GM12892 (cell line): ENCODE measurements around the gene CDK2.

Source experiments
- POLR2A ChIP-seq: IDR thresholded peaks from 2 replicates; pipeline ENCODE4 v1.6.1; 2011; ENCODE audit warnings: low read depth, low read length, control low read depth
- POLR2AphosphoS5 ChIP-seq: IDR thresholded peaks from 2 replicates; pipeline ENCODE4 v1.6.1; 2011; ENCODE audit warnings: low read depth, low read length, control low read depth
- TAF1 ChIP-seq: IDR thresholded peaks from 2 replicates; pipeline ENCODE4 v1.6.1; 2011; ENCODE audit warnings: low read depth, mild to moderate bottlenecking, control low read depth, low read length, borderline replicate concordance

DNA sequence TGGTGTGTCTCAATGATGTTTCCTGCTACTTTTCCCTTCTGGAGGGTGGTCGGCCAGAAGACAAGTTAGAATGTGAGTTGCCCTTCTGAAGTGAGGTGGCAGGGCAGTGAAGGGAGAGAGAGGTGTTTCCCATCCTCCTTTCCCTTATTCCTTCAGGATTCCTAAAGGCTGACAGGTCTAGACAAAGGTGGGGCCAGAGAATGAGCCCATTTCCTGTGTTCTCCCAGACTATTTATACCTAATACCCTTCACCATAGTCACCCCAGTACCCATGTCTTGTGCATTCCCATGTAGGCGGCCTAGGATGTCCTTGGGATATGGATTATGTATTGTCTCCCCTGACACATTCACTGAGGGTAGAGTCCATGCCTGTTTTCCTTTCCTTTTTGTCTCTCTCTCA is 28.6 kb upstream of the CDK2 start:
- TF ChIP-seq POLR2A (no peak), POLR2AphosphoS5 (no peak), TAF1 (no peak)
